ENCODE results near the gene JADE3. TPM values are rescaled to one million over a fixed set of nuclear protein-coding genes. Genes with fewer than 3 reads are reported as not detected.
A peak's percentile ranks its signal among the peaks of the same experiment; 100 is the strongest.

Gene JADE3
- total RNA-seq, 4 donors from 2014 or later, result 2.0 to 10.9 (median 2.9) TPM

- in situ Hi-C loops (cut with MboI; ENCODE audit: low sequenced_read_pairs in 4 of 4) (no loop called here), intact Hi-C loops (cut with DNase I; ENCODE audit: low total_unique reads) (no loop called here)
- DNase-seq (no peak), ATAC-seq (no peak)
- H3K4me3 ChIP-seq, result peak overlapping the region; percentile 56 to 69 (median 64)
- no peaks in the 10 kb centered on the region for H3K9me3 ChIP-seq
- TF ChIP-seq CTCF (IDR thresholded peaks at IDR 0.05 in 4 of 5, conservative IDR thresholded peaks at IDR 0.05 in 1 of 5), result no peak
- no peak for TF ChIP-seq POLR2A (IDR thresholded peaks at IDR 0.05)
- H3K36me3 ChIP-seq, result no peaks in the 10 kb centered on the region
- H3K27me3 ChIP-seq, result peaks cover 0 to 4% (median 0%) of the 10 kb centered on the region in 3 donors
- H3K27ac ChIP-seq, result no peak overlapping the region
- peaks cover 0 to 5% of the 10 kb centered on the region in 2 donors for H3K4me1 ChIP-seq
Measured at GRCh38 chrX:46913667-46914066, 1.4 kb downstream of the JADE3 start.

GRCh38 chrX:46916273-46916672, 4.1 kb downstream of the JADE3 start:
- H3K4me1 ChIP-seq, result peaks cover 0 to 5% of the 10 kb centered on the region in 2 donors
- no peak overlapping the region for H3K27ac ChIP-seq
- H3K36me3 ChIP-seq, result no peaks in the 10 kb centered on the region
- peaks cover 0 to 4% (median 0%) of the 10 kb centered on the region in 3 donors for H3K27me3 ChIP-seq
- no peak for DNase-seq
- no peak overlapping the region for H3K4me3 ChIP-seq
- intact Hi-C loops (cut with DNase I; ENCODE audit: low total_unique reads), result no loop called here
- ATAC-seq, result no peak
- TF ChIP-seq POLR2A (IDR thresholded peaks at IDR 0.05), result no peak
- no peak for TF ChIP-seq CTCF (IDR thresholded peaks at IDR 0.05 in 4 of 5, conservative IDR thresholded peaks at IDR 0.05 in 1 of 5)
- no peaks in the 10 kb centered on the region for H3K9me3 ChIP-seq
- in situ Hi-C loops (cut with MboI; ENCODE audit: low sequenced_read_pairs in 4 of 4), result no loop called here

- Histone ChIP-seq H3K27me3 (peaks cover 0 to 4% (median 0%) of the 10 kb centered on the region in 3 donors), H3K4me1 (peaks cover 0 to 5% of the 10 kb centered on the region in 2 donors), H3K27ac (no peak overlapping the region), H3K9me3 (no peaks in the 10 kb centered on the region), H3K36me3 (no peaks in the 10 kb centered on the region), H3K4me3 (no peak overlapping the region)
- DNase-seq (no peak), ATAC-seq (no peak)
- intact Hi-C loops (cut with DNase I; ENCODE audit: low total_unique reads), result no loop called here
- in situ Hi-C loops (cut with MboI; ENCODE audit: low sequenced_read_pairs in 4 of 4), result no loop called here
- TF ChIP-seq POLR2A (IDR thresholded peaks at IDR 0.05), result no peak
- no peak for TF ChIP-seq CTCF (IDR thresholded peaks at IDR 0.05 in 4 of 5, conservative IDR thresholded peaks at IDR 0.05 in 1 of 5)
Measured at GRCh38 chrX:46917622-46918021, 5.4 kb downstream of the JADE3 start.

GRCh38 chrX:46918434-46918833, 6.2 kb downstream of the JADE3 start:
- ATAC-seq, result no peak
- Histone ChIP-seq H3K9me3 (no peaks in the 10 kb centered on the region), H3K27me3 (peaks cover 0 to 2% (median 0%) of the 10 kb centered on the region in 3 donors), H3K27ac (no peak overlapping the region), H3K4me1 (peaks cover 0 to 2% of the 10 kb centered on the region in 2 donors), H3K36me3 (no peaks in the 10 kb centered on the region), H3K4me3 (no peak overlapping the region)
- no peak for TF ChIP-seq CTCF (IDR thresholded peaks at IDR 0.05 in 4 of 5, conservative IDR thresholded peaks at IDR 0.05 in 1 of 5)
- no peak for TF ChIP-seq POLR2A (IDR thresholded peaks at IDR 0.05)
- intact Hi-C loops (cut with DNase I; ENCODE audit: low total_unique reads), result no loop called here
- in situ Hi-C loops (cut with MboI; ENCODE audit: low sequenced_read_pairs in 4 of 4), result no loop called here
- DNase-seq, result no peak

GRCh38 chrX:46920235-46920634, 8.0 kb downstream of the JADE3 start:
- TF ChIP-seq CTCF (IDR thresholded peaks at IDR 0.05 in 4 of 5, conservative IDR thresholded peaks at IDR 0.05 in 1 of 5) (no peak), POLR2A (IDR thresholded peaks at IDR 0.05) (no peak)
- no peaks in the 10 kb centered on the region for H3K36me3 ChIP-seq
- H3K4me1 ChIP-seq, result no peaks in the 10 kb centered on the region
- no peak overlapping the region for H3K4me3 ChIP-seq
- intact Hi-C loops (cut with DNase I; ENCODE audit: low total_unique reads), result no loop called here
- no peaks in the 10 kb centered on the region for H3K9me3 ChIP-seq
- ATAC-seq (no peak), DNase-seq (no peak)
- no peak overlapping the region for H3K27ac ChIP-seq
- H3K27me3 ChIP-seq, result no peaks in the 10 kb centered on the region
- in situ Hi-C loops (cut with MboI; ENCODE audit: low sequenced_read_pairs in 4 of 4), result no loop called here
